HEK293T (cell line): Measurements from ENCODE around the gene PRSS53.

Experiments
- CTBP1 ChIP-seq: fragments of 450-650 bp; IDR thresholded peaks from 2 replicates; pipeline ENCODE4 v1.6.1; 2016; ENCODE audit warnings: borderline replicate concordance
- FOXA1 ChIP-seq: fragments of 450-650 bp; IDR thresholded peaks from 2 replicates; pipeline ENCODE4 v1.6.1; 2016; ENCODE audit warnings: mild to moderate bottlenecking
- HDGF ChIP-seq: fragments of 450-650 bp; IDR thresholded peaks from 2 replicates; pipeline ENCODE4 v1.6.1; 2017; ENCODE audit warnings: antibody characterized with exemption, borderline replicate concordance
- PKNOX1 ChIP-seq: fragments of 450-650 bp; IDR thresholded peaks from 2 replicates; pipeline ENCODE4 v1.6.1; 2016
- SUZ12 ChIP-seq: fragments of 450-650 bp; IDR thresholded peaks from 2 replicates; pipeline ENCODE4 v1.6.1; 2016; ENCODE audit warnings: mild to moderate bottlenecking

GRCh38 chr16:31050280-31051030 lies 38.3 kb downstream of the PRSS53 start:
- no peak for TF ChIP-seq HDGF
- TF ChIP-seq FOXA1, result no peak
- no peak for TF ChIP-seq CTBP1
- no peak for TF ChIP-seq PKNOX1
- no peak for TF ChIP-seq SUZ12
